ENCODE measurements around the gene GIPC2.
"Not testable (repeated sequence)": the region's sequence is repeated elsewhere in the genome, so short reads cannot be mapped to it uniquely, and the experiment has no call there.

Gene GIPC2

DNA sequence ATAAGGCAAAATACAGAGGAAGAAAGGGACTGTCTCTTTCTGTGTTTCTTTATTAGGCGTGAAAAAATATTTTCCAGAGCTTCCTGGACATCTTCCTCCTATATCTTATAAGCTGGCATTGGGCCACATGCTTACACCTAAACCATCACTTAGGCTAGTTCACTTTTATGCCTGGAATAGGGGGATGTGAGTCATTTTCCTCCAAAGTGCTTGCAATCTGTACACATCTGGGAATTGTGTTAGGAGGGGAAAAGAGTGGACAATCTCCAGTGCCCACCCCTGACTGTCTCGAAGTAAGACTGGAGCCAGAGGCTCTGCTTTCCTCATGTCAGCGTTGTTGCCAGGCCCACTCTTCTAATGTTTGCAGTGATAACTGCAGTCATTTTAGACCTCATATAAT is 29.9 kb downstream of the GIPC2 start:
- no peak overlapping the region for H3K27ac ChIP-seq (ENCODE audit: low read depth, low read length)
- H3K27me3 ChIP-seq (ENCODE audit: control insufficient read depth, insufficient read depth, low read length), result no peaks in the 10 kb centered on the region
- no peaks in the 10 kb centered on the region for H3K4me1 ChIP-seq (ENCODE audit: control insufficient read depth, insufficient read depth, low read length)
- H3K36me3 ChIP-seq (ENCODE audit: control insufficient read depth, insufficient read depth, low read length), result no peaks in the 10 kb centered on the region
- H3K4me3 ChIP-seq (ENCODE audit: low read length), result no peak overlapping the region
- no peak overlapping the region for H3K9ac ChIP-seq (ENCODE audit: low read length)

DNA sequence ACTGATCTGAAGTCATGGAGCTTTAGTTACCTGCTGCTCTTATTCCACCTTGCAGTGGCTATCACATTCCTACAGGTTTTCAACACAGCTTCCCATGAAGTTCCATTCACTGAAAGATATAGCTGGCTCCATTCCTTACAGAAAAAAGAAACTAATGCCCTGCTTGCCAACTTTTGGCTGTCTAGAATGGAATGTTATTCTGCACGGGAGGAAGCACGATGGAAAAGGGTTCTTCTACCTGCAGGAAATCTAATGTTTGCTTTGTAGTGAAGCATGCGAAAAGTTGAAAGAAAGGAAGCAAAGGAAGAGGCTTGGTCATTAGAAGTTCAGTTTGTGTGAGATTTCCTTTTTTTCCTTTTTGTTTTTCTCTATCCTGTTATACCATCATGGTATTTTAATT is 32.6 kb downstream of the GIPC2 start:
- Histone ChIP-seq H3K27ac (ENCODE audit: low read depth, low read length) (no peak overlapping the region), H3K4me1 (ENCODE audit: control insufficient read depth, insufficient read depth, low read length) (no peaks in the 10 kb centered on the region), H3K9ac (ENCODE audit: low read length) (no peak overlapping the region), H3K4me3 (ENCODE audit: low read length) (no peak overlapping the region), H3K27me3 (ENCODE audit: control insufficient read depth, insufficient read depth, low read length) (no peaks in the 10 kb centered on the region), H3K36me3 (ENCODE audit: control insufficient read depth, insufficient read depth, low read length) (no peaks in the 10 kb centered on the region)

DNA sequence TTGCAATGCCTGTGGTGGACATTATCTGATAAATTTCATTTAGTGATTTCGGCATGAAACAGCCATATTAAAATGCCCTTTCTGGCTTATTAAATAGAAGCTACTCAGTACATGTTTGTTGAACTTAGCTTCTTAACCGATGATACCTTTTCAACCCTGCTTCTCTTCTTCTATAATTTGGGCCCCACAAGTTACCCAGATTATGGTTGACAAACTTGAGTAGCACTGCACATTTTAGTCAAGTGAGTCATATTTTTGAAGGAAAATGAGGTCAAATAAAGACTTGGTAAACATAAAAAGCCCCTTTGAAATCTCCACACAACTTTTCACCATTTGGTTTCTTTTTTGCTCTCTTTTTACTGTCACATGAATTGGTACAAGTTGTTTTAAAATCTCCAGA is 33.8 kb downstream of the GIPC2 start:
- no peak overlapping the region for H3K4me3 ChIP-seq (ENCODE audit: low read length)
- no peaks in the 10 kb centered on the region for H3K36me3 ChIP-seq (ENCODE audit: control insufficient read depth, insufficient read depth, low read length)
- H3K4me1 ChIP-seq (ENCODE audit: control insufficient read depth, insufficient read depth, low read length), result no peaks in the 10 kb centered on the region
- no peaks in the 10 kb centered on the region for H3K27me3 ChIP-seq (ENCODE audit: control insufficient read depth, insufficient read depth, low read length)
- no peak overlapping the region for H3K27ac ChIP-seq (ENCODE audit: low read depth, low read length)
- H3K9ac ChIP-seq (ENCODE audit: low read length), result no peak overlapping the region

DNA sequence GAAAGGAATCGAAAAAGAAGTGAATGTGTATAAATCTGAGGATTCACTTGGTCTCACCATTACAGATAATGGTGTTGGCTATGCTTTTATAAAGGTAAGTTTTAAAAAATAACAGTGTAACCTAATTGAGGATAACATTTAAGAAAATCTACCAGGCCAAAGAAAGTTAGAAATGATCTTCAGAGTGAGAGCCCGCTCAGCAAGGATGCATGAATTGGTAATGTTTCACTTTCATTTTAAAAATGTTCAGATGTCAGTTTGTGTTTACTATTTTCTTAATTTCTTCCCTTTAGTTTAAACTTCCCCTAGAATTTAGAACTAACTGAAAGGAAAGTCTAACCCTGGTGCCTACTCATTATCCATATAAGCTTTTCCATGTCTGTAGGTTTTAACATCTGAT is 35.0 kb downstream of the GIPC2 start:
- no peak overlapping the region for H3K27ac ChIP-seq (ENCODE audit: low read depth, low read length)
- H3K4me3 ChIP-seq (ENCODE audit: low read length), result no peak overlapping the region

DNA sequence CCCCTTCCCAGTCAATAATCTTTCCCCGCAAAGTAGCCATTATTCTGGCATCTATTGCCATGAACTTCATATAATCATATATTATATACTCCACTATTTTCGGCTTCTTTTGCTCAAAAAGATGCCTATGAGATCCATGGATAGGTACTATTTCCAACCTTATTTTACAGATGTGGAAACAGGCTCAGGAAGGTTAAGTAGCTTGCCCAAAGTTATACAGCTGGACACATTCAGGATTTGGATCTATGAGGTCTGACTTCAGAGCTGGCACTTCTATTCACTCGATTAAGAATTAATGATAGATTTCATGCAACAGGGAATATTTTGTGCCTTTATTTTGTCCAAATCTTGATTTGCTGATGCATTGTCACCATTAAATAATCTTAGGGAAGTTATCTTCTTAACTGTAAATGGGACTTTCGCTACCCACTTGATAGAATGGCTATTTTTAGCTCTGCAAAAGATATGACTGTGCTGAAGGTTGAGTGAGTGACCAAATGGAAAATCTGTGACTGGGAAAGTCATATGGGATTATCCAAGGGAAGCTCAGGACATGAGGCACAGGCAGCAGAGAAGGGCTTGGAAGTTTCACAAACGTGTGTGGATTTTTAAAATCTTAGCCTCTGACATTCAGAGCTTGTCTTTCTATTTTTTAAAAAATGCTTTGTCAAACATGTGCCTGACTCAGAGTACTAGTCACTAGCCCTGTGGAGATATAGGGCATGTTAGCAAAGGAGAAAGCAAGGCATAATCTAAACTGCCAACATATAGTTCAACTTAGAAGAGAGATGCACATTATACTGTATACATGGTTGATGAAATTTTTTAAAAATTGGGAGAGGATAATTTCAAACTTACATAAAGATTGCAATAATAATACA is 36.5 kb downstream of the GIPC2 start:
- no peaks in the 10 kb centered on the region for H3K27me3 ChIP-seq (ENCODE audit: control insufficient read depth, insufficient read depth, low read length)
- H3K9ac ChIP-seq (ENCODE audit: low read length), result no peak overlapping the region

More for the DNA sequence above, 35.0 kb downstream of the GIPC2 start:
- Histone ChIP-seq H3K27me3 (ENCODE audit: control insufficient read depth, insufficient read depth, low read length) (no peaks in the 10 kb centered on the region), H3K9ac (ENCODE audit: low read length) (no peak overlapping the region), H3K36me3 (ENCODE audit: control insufficient read depth, insufficient read depth, low read length) (no peaks in the 10 kb centered on the region), H3K4me1 (ENCODE audit: control insufficient read depth, insufficient read depth, low read length) (no peaks in the 10 kb centered on the region)

DNA sequence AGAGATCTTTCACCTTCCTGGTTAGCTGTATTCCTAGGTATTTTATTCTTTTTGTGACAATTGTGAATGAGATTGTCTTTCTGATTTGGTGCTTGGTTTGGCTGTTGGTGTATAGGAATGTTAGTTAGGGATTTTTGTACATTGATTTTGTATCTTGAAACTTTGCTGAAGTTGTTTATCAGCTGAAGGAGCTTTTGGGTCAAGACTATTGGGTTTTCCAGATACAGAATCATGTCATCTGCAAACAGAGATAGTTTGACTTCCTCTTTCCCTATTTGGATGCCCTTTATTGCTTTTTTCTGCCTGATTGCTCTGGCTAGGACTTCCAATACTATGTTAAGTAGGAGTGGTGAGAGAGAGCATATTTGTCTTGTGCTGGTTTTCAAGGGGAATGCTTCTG is 38.9 kb downstream of the GIPC2 start:
- not testable (repeated sequence) for H3K36me3 ChIP-seq (ENCODE audit: control insufficient read depth, insufficient read depth, low read length); H3K4me1 ChIP-seq (ENCODE audit: control insufficient read depth, insufficient read depth, low read length); H3K27me3 ChIP-seq (ENCODE audit: control insufficient read depth, insufficient read depth, low read length); H3K4me3 ChIP-seq (ENCODE audit: low read length); H3K27ac ChIP-seq (ENCODE audit: low read depth, low read length); H3K9ac ChIP-seq (ENCODE audit: low read length)

More for the DNA sequence above, 36.5 kb downstream of the GIPC2 start:
- Histone ChIP-seq H3K4me3 (ENCODE audit: low read length) (no peak overlapping the region), H3K36me3 (ENCODE audit: control insufficient read depth, insufficient read depth, low read length) (no peaks in the 10 kb centered on the region), H3K4me1 (ENCODE audit: control insufficient read depth, insufficient read depth, low read length) (no peaks in the 10 kb centered on the region), H3K27ac (ENCODE audit: low read depth, low read length) (no peak overlapping the region)

DNA sequence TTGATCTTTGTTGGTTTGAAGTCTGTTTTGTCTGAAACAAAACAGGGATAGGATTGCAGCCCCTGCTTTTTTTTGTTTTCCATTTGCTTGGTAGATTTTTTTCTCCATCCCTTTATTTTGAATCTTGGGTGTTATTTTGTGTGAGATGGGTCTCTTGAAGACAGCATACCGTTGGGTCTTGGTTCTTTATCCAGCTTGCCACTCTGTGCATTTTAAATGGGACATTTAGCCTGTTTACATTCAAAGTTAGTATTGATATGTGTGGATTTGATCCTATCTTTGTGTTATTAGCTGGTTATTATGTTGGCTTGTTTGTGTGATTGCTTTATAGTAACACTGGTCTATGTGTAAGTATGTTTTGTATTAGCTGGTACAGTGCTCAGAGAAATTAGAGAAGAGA is 40.9 kb downstream of the GIPC2 start:
- Histone ChIP-seq H3K36me3 (ENCODE audit: control insufficient read depth, insufficient read depth, low read length) (no peaks in the 10 kb centered on the region), H3K4me1 (ENCODE audit: control insufficient read depth, insufficient read depth, low read length) (no peaks in the 10 kb centered on the region), H3K27ac (ENCODE audit: low read depth, low read length) (no peak overlapping the region), H3K27me3 (ENCODE audit: control insufficient read depth, insufficient read depth, low read length) (no peaks in the 10 kb centered on the region), H3K9ac (ENCODE audit: low read length) (no peak overlapping the region), H3K4me3 (ENCODE audit: low read length) (no peak overlapping the region)

DNA sequence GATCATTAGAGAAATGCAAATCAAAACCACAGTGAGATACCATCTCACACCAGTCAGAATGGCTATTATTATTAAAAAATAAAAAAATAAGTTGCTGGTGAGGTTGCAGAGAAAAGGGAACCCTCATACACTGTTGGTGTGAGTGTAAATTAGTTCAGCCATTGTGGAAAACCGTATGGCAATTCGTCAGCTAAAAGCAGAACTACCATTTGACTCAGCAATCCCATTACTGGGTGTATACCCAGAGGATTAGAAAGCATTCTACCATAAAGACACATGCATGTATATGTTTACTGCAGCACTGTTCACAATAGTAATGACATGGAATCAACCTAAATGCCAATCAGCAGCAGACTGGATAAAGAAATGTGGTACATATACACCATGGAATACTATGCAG is 42.2 kb downstream of the GIPC2 start:
- Histone ChIP-seq H3K36me3 (ENCODE audit: control insufficient read depth, insufficient read depth, low read length) (no peaks in the 10 kb centered on the region), H3K27ac (ENCODE audit: low read depth, low read length) (no peak overlapping the region), H3K9ac (ENCODE audit: low read length) (no peak overlapping the region), H3K27me3 (ENCODE audit: control insufficient read depth, insufficient read depth, low read length) (no peaks in the 10 kb centered on the region), H3K4me1 (ENCODE audit: control insufficient read depth, insufficient read depth, low read length) (no peaks in the 10 kb centered on the region), H3K4me3 (ENCODE audit: low read length) (no peak overlapping the region)

DNA sequence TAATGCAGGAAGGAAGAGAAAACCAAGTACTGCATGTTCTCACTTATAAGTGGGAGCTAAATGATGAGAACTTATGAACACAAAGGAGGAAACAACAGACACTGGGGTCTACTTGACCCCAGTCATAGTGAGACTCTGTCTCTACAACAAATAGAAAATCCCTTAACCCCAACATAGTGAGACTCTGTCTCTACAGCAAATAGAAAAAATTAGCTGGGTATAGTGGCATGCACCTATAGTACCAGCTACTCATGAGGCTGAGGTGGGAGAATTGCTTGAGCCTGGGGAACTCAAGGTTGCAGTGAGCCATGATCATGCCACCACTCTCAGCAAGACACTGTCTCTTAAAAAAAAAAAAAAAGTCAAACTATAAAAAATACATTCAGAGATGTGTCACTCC is 42.7 kb downstream of the GIPC2 start:
- H3K27me3 ChIP-seq (ENCODE audit: control insufficient read depth, insufficient read depth, low read length), result no peaks in the 10 kb centered on the region
- no peak overlapping the region for H3K27ac ChIP-seq (ENCODE audit: low read depth, low read length)
- no peak overlapping the region for H3K4me3 ChIP-seq (ENCODE audit: low read length)
- no peaks in the 10 kb centered on the region for H3K4me1 ChIP-seq (ENCODE audit: control insufficient read depth, insufficient read depth, low read length)
- H3K36me3 ChIP-seq (ENCODE audit: control insufficient read depth, insufficient read depth, low read length), result no peaks in the 10 kb centered on the region
- H3K9ac ChIP-seq (ENCODE audit: low read length), result no peak overlapping the region

DNA sequence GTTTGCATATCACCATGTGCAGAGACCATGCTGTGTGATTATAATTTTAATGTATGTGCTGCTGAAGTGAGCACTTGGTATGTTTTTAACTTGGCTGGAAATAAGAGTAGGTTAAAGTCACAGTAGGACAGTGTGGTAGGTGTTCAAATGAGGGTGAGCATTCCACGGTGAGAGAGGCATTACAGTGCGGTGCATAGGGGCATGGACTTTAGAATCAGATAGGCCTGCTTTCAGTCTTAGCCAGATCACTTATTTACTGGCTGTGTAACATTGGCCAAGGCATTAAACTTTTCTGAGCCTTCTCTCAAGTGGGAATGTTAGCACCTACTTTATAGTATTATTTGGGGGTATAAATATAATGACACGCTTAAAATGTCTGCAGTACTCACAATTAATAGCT is 43.2 kb downstream of the GIPC2 start:
- Histone ChIP-seq H3K27ac (ENCODE audit: low read depth, low read length) (no peak overlapping the region), H3K4me1 (ENCODE audit: control insufficient read depth, insufficient read depth, low read length) (no peaks in the 10 kb centered on the region), H3K27me3 (ENCODE audit: control insufficient read depth, insufficient read depth, low read length) (no peaks in the 10 kb centered on the region), H3K9ac (ENCODE audit: low read length) (no peak overlapping the region), H3K4me3 (ENCODE audit: low read length) (no peak overlapping the region), H3K36me3 (ENCODE audit: control insufficient read depth, insufficient read depth, low read length) (no peaks in the 10 kb centered on the region)

DNA sequence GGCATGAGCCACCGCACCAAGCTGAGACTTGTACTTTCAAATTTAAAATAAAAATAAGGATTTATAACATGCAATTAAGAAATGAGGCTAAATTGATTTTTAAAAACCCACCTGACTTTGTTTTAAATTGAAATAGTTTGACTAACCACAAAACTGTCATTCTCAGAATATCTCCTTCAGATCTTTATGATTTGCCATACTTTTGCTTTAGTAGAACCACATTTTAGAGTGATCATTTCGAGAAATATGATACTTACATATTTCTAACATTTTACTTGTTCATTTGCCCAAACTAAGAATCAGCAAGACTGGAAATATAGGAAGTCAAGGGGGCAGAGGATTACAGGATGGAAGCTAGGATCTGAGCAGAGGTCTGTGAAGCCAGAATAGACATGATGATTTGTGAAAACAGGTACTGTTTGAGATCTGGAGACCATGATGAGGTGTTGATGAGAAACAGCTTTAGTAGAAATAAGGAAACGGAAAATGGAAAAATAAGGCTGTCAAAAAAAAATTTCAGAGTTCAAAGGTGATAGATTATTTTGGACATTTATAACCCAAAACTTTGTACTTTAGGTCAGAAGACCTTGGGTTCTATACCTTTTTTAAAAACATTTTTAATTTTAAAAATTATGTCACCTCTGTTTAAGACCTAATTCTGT is 44.8 kb downstream of the GIPC2 start:
- H3K9ac ChIP-seq (ENCODE audit: low read length), result no peak overlapping the region
- H3K36me3 ChIP-seq (ENCODE audit: control insufficient read depth, insufficient read depth, low read length), result no peaks in the 10 kb centered on the region
- no peak overlapping the region for H3K4me3 ChIP-seq (ENCODE audit: low read length)
- H3K27ac ChIP-seq (ENCODE audit: low read depth, low read length), result no peak overlapping the region
- H3K4me1 ChIP-seq (ENCODE audit: control insufficient read depth, insufficient read depth, low read length), result no peaks in the 10 kb centered on the region
- H3K27me3 ChIP-seq (ENCODE audit: control insufficient read depth, insufficient read depth, low read length), result no peaks in the 10 kb centered on the region

DNA sequence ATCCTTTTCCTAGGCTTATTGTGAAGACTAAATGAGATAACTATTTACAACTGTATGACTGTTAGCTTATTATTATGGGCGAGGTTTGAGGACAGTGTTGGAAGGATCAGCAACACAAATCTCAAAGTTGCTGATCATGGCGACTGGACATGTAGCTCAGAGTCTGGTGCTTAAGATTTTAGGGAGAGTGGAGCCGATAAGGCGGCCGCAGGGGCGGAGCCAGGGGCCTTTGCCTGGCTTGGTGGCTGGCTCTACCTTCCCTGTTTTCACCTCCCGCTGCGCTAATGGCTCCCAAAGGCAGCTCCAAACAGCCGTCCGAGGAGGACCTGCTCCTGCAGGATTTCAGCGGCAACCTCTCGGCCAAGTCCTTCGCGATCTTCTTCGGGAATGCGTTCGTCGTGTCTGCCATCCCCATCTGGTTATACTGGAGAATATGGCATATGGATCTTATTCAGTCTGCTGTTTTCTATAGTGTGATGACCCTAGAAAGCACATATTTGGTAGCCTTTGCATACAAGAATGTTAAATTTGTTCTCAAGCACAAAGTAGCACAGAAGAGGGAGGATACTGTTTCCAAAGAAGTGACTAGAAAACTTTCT is 45.5 kb downstream of the GIPC2 start:
- Histone ChIP-seq H3K4me3 (ENCODE audit: low read length) (no peak overlapping the region), H3K27ac (ENCODE audit: low read depth, low read length) (no peak overlapping the region), H3K9ac (ENCODE audit: low read length) (no peak overlapping the region), H3K4me1 (ENCODE audit: control insufficient read depth, insufficient read depth, low read length) (no peaks in the 10 kb centered on the region), H3K27me3 (ENCODE audit: control insufficient read depth, insufficient read depth, low read length) (no peaks in the 10 kb centered on the region), H3K36me3 (ENCODE audit: control insufficient read depth, insufficient read depth, low read length) (no peaks in the 10 kb centered on the region)

All from rectal smooth muscle tissue (tissue), 1 donor.